Measurements from ENCODE around the gene TIMM21.

- TF ChIP-seq CTCF (IDR thresholded peaks at IDR 0.05), result no peak
- TF ChIP-seq POLR2A (IDR thresholded peaks at IDR 0.05), result no peak
Observed at GRCh38 chr18:74113711-74114110, 34.6 kb upstream of the TIMM21 start.
